ENCODE measurements around the gene UMPS.
"Not testable (repeated sequence)": the region's sequence is repeated elsewhere in the genome, so short reads cannot be mapped to it uniquely, and the experiment has no call there.

UMPS gene

GRCh38 chr3:124731760-124732159 is 1.5 kb downstream of the UMPS start:
- TF ChIP-seq, protein P1, sequence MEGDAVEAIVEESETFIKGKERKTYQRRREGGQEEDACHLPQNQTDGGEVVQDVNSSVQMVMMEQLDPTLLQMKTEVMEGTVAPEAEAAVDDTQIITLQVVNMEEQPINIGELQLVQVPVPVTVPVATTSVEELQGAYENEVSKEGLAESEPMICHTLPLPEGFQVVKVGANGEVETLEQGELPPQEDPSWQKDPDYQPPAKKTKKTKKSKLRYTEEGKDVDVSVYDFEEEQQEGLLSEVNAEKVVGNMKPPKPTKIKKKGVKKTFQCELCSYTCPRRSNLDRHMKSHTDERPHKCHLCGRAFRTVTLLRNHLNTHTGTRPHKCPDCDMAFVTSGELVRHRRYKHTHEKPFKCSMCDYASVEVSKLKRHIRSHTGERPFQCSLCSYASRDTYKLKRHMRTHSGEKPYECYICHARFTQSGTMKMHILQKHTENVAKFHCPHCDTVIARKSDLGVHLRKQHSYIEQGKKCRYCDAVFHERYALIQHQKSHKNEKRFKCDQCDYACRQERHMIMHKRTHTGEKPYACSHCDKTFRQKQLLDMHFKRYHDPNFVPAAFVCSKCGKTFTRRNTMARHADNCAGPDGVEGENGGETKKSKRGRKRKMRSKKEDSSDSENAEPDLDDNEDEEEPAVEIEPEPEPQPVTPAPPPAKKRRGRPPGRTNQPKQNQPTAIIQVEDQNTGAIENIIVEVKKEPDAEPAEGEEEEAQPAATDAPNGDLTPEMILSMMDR (IDR thresholded peaks at IDR 0.05; ENCODE audit: control extremely low read depth, extremely low read depth, low read depth, missing control alignments), result no peak
- no peak for DNase-seq (ENCODE audit: extremely low spot score)
- CTCF ChIA-PET, result interaction anchor here (1.1 to 2.1 kb wide), 5 partner anchors 8 to 184 kb away, joined by 3 to 12 read pairs (median 8); no protein-coding TSS in a partner anchor
- POLR2A ChIA-PET, result no interaction called here

- CTCF ChIA-PET, result interaction anchor here (0.6 kb wide), 1 partner anchor 20 kb away, joined by 3 read pairs; no protein-coding TSS in a partner anchor
- no peak for DNase-seq (ENCODE audit: extremely low spot score)
- POLR2A ChIA-PET, result no interaction called here
- TF ChIP-seq, protein P1 (IDR thresholded peaks at IDR 0.05; ENCODE audit: control extremely low read depth, extremely low read depth, low read depth, missing control alignments), result no peak
Observed at GRCh38 chr3:124741027-124741426, 10.8 kb downstream of the UMPS start.

DNA sequence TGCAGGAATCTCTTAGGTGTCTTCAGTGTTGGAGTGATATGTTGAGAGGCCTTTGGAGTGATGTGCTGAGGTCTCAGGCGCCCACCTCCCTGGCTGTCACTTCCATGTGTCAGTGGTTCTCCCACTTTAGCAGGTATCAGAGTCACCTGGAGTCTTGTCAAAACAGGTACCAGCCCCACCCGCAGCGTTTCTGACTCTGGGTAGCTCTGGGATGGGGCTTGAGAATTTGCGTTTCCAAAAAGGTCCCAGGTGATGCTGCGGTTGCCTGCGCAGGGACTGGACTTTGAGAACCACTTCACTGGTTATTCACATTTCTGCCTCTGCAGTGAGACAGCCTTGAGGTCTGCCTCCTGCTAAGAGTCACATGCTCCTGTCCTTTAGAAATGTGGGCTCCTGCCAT is 15.5 kb downstream of the UMPS start:
- TF ChIP-seq, protein P1 (IDR thresholded peaks at IDR 0.05; ENCODE audit: control extremely low read depth, extremely low read depth, low read depth, missing control alignments), result no peak
- ChIA-PET CTCF (interaction anchor here (1.0 kb wide), 1 partner anchor 156 kb away, joined by 3 read pairs; no protein-coding TSS in a partner anchor), POLR2A (interaction anchor here (0.7 kb wide), 1 partner anchor 90 kb away, joined by 3 read pairs; no protein-coding TSS in a partner anchor)
- no peak for DNase-seq (ENCODE audit: extremely low spot score)

DNA sequence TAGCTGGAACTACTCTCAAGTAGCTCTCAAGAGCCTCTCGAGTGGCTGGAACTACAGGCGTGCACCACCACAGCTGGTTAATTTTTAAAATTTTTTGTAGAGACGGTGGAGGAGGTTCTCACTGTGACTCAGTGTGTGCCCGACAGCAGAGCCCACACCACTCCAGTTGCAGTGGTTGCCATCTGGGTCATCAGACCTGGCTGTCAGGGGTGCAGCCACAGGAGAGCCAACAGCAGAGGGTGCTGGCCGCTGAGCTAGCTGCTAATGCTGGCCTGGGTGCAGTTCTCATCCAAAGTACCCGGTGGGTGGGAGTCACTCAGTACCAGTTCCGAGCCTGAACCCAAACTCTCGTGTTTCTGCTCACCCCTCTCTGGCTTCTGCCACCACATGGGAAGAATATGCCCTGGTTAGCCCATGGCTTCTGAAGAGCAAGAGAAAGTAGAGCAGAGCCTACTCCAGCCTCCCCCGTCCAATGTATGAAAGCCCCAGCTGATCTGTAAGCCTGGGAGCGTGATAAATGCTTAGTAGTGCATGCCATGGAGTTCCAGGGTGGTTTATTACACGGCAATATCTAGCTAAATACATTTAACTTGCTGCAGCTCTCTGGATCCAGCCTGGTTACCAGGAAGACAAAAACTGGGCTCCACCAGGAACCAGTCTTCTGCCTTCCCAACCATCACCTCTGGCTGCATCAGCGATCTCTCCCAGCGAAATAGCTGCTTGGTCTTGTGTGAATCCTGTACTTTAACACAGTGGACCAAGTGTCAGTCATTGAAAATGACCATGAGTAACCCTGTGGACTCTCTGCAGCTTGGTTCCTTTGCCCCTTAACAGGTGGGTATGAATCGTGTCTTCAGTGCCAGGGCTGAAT is 17.1 kb downstream of the UMPS start:
- TF ChIP-seq, protein P1 (IDR thresholded peaks at IDR 0.05; ENCODE audit: control extremely low read depth, extremely low read depth, low read depth, missing control alignments), result no peak
- ChIA-PET POLR2A (no interaction called here), CTCF (interaction anchor here (0.7 to 2.1 kb wide), 7 partner anchors 10 to 838 kb away, joined by 3 to 13 read pairs (median 3); no protein-coding TSS in a partner anchor)
- DNase-seq (ENCODE audit: extremely low spot score), result no peak

GRCh38 chr3:124748560-124749198 is 18.4 kb downstream of the UMPS start:
- TF ChIP-seq, protein P1 (IDR thresholded peaks at IDR 0.05; ENCODE audit: control extremely low read depth, extremely low read depth, low read depth, missing control alignments), result no peak
- POLR2A ChIA-PET, result no interaction called here
- CTCF ChIA-PET, result interaction anchor here (1.6 kb wide), 1 partner anchor 36 kb away, joined by 3 read pairs; no protein-coding TSS in a partner anchor
- peak; percentile 10 for DNase-seq (ENCODE audit: extremely low spot score)

GRCh38 chr3:124749877-124750276 is 19.6 kb downstream of the UMPS start:
- CTCF ChIA-PET; DNase-seq (ENCODE audit: extremely low spot score); POLR2A ChIA-PET: not testable (repeated sequence)
